GM20431 (cell line): ENCODE results near the gene WWC2.

ENCODE experiments used
- in situ Hi-C: fragments of 300-500 bp; cut with MseI, MboI; formaldehyde crosslinking; loops from one replicate; pipeline ENCODE4 v1.15.0; 2020; ENCODE audit warnings: low sequenced_read_pairs; ENCODE audit not compliant: unreplicated experiment

The WWC2 gene

DNA sequence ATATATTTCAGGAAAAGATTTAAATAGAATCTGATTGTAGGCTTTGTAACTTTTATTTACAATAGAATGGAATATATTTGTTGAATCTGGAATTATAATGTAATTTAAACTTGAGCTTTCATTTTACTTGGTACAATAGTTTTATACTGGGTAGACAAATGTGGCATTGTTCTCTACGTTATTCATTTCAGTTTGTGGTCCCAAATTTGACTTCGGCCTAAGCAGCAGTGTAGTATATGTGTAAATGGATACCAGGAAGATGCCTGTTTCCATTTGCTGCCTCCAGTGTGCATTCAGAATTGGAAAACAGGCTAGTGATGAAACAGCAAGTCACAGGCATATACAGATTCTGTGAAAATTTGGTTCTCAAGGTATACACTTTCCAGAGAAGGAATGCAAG lies 143.2 kb downstream of the WWC2 start:
- in situ Hi-C loops = no loop called here

- in situ Hi-C loops = no loop called here
These were observed 145.0 kb downstream of the WWC2 start for GRCh38 chr4:183244019-183244418.

DNA sequence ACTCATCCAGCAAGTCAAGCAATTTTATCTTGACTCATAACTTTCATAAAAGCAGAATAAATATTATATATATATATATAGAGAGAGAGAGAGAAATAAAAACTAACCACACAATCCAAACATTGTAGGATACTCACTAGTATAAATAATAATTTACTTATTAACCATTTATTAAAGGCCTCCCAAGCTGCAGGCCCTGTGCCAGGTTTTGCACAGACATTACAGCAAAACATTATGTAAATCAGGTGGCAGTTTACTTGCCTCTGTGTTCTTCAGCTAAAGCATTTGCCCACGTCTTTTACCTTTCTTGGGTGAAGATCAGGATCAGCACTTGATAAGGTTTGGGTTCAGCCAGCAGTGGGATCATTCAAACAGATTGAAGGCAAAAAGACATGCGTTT lies 145.4 kb downstream of the WWC2 start:
- in situ Hi-C loops = no loop called here

DNA sequence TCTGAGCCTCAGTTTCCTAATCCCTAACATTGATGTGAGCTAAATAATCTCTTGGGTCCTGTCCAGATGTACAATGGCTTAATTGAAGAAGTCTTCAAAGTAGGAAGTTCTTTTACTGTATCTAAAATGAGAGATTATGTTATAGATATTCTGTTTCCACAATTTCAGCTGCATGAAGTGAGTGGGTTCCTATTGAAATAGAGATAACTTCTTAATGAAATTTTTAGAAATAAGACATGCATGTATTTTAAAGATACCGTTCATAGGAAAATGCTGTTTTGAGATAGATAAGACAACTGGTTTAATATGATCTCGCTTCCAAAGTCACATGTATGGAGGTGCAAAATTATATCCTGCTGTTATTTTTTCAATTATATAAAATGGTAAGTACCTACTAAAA lies 149.1 kb downstream of the WWC2 start:
- in situ Hi-C loops = no loop called here

DNA sequence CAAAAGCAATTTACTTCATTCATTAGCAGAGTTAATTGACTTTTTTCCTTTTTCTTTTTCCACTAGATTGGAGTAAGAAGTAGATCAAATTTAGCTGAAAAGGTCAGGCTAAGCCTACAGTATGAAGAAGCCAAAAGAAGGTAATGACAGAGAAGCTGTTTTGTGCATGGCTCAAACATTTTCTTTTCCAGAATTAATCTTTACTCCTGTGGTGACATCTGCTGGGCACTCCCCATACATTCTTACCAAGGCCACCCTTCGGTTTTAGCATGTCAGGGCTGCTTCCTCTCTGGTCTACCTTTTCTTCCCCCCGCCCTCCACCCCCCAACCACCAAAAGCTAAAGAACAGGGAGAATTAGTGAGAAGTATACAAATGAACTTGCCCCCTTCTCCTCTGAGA lies 150.8 kb downstream of the WWC2 start:
- in situ Hi-C loops = loop anchor here (10.0 kb wide), 2 partner anchors 175 to 315 kb away; no protein-coding TSS in a partner anchor

DNA sequence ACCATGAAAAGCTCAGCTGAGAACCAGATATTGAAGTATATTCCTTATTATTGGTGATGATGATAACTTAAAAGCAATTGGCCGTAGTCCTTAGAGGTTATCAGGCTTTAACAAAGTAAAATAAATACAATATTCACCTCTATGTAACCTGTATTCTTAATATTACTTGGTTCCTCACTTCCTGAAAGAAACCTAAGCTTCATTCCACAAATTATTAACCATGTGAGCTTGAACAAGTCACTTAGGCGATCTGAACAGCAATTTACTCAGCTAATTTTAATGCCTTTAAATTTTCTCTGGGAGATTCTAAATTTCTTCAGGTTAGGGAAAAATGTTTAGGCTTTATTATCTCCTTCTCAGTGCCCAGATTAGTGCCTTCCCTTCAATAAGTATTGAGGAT lies 151.8 kb downstream of the WWC2 start:
- in situ Hi-C loops = loop anchor here (10.0 kb wide), 2 partner anchors 176 to 316 kb away; no protein-coding TSS in a partner anchor

DNA sequence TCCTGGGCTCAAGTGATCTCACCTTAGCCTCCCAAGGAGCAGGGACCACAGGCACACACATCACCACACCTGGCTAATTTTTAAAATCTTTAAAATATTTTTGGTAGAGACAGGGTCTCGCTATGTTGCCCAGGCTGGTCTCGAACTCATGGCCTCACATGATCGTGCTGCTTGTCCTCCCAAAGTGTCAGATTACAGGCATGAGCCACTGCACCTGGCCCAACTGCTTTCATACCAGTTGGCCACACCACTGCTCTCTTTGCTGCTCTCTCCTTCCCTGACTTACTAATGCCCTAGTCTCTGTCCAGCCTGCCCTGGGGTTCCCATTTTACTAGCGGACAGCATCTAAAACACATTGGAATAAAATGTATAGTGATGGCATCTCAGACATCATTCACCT lies 153.9 kb downstream of the WWC2 start:
- in situ Hi-C loops = loop anchor here (10.0 kb wide), 2 partner anchors 178 to 318 kb away; no protein-coding TSS in a partner anchor

DNA sequence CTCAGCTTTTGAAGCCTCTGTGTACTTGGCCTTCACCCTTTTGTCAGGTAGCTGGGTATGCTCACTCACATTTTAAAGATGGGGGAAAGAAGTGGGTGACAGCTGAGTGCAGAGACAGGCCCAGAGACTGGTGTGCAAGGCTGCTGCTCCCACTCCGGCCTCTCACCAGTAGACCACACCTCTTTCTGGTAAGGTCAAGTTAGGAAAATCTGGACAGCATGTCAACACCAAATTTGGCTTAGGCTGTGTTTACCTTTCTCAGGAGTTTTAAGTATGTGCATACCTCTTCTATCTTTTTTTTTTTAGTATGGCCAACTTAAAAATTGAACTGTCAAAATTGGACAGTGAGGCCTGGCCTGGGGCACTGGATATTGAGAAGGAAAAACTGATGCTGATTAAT lies 154.4 kb downstream of the WWC2 start:
- in situ Hi-C loops = loop anchor here (10.0 kb wide), 2 partner anchors 179 to 319 kb away; no protein-coding TSS in a partner anchor

DNA sequence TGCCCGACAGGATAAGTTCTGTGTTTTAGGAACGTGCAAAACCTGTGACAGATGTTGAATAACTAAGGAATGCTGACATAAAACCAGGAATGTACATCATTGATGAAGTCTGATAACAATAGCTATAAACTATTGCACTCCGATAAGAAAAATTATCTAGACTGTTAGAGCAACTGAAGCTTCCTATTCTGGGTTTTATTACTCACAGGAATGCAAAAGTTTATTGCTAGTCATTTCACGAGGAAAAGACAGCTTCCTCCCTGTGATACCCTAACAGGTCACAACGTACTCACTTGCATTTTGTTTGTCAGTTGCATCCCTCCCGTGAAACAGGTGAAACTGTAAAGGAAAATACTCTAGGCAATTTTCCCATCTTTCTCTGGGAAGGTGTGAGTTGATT lies 155.1 kb downstream of the WWC2 start:
- in situ Hi-C loops = loop anchor here (10.0 kb wide), 2 partner anchors 179 to 319 kb away; no protein-coding TSS in a partner anchor

DNA sequence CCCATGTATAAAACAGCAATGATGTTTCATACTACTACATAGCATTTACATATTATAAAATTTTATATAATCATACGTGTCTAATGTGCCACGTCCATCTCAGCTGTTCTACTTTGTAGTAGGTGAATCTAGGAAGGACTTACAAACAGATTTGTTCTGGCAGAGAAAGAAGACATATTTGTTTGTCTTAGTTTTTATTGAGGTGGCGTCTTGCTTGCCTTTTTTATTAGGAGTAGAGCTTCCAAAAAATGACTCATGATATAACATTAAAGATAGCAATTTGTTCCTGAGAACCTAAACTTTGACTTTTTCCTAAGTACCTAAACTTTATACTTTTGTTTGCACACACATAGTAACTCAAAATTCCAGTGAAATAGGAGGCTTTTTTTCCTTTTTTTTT lies 156.4 kb downstream of the WWC2 start:
- in situ Hi-C loops = loop anchor here (10.0 kb wide), 2 partner anchors 181 to 321 kb away; no protein-coding TSS in a partner anchor

- in situ Hi-C loops = loop anchor here (10.0 kb wide), 2 partner anchors 182 to 322 kb away; no protein-coding TSS in a partner anchor
These were observed 157.3 kb downstream of the WWC2 start for GRCh38 chr4:183256343-183256742.

DNA sequence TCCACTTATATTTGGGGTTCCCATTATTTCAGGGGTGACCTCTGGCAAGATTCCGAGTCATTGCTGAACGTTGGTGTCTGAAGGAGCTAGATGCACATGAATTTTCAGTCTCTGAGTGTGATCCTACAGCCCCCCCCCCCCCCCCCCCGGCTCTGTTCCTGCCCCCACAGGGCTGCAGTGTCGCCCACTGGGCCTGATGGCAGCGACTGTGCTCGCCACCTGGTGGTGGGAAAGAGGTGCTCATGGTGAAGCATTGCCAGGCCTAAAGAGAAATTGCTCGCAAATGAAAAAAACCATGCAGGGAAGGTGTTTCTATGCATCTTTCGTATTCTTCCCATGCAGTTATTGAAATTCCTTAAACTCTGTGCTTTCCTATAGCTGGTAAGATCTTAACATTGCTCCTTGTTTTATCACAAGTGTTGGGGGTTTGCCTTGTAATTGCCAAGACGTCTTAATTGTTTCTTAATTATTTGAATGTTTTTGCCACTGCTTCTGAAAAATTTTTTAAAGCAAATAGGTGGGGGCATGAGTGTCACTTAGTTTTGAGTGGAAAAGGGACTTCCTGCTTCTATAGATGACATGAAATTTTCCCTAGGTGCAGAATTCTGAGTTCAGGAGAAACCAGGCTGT lies 157.8 kb downstream of the WWC2 start:
- in situ Hi-C loops = loop anchor here (10.0 kb wide), 2 partner anchors 182 to 322 kb away; no protein-coding TSS in a partner anchor

DNA sequence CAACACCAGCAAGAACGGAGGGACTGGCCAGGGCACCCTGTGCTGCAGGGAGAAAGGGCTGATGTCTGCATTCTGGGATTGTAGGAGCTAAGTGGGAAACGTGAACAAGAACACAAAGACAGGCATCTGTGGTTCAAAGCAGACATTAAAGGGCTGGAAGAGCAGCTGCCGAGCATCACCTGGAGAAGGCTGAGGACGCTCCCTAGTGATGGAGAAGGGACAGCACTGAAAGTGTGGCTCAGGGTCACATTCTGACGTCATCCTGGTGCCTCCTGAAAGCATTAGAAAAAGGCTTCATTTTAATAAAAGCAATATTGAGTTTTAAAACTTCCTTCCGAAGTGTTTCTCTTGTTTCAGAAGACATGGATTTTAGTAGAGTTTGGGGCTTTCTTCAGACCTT lies 158.8 kb downstream of the WWC2 start:
- in situ Hi-C loops = loop anchor here (10.0 kb wide), 2 partner anchors 183 to 323 kb away; no protein-coding TSS in a partner anchor

DNA sequence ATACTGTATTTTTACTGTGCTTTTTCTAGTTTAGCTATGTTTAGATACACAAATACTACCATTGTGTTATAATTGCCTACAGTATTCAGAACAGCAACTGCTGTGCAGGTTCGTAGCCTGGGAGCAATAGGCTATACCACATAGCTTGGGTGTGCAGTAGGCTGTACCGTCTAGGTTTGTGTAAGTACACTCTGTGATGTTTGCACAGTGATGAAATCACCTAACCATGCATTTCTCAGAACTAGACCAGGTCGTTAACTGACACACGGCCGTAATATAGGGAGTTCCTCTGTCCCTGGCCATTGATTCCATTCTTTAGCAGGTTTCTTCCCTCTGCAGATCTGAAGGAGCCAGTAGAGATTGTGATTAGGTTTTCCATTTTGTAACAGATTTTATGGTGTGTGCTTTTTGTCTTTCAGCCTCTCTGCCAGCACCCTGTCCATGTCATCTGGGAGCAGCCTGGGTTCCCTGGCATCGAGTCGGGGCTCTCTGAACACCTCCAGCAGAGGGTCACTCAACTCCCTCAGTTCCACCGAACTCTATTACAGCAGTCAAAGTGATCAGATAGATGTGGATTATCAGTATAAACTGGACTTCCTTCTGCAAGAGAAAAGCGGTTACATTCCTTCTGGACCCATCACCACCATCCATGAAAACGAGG lies 161.6 kb downstream of the WWC2 start:
- in situ Hi-C loops = no loop called here

DNA sequence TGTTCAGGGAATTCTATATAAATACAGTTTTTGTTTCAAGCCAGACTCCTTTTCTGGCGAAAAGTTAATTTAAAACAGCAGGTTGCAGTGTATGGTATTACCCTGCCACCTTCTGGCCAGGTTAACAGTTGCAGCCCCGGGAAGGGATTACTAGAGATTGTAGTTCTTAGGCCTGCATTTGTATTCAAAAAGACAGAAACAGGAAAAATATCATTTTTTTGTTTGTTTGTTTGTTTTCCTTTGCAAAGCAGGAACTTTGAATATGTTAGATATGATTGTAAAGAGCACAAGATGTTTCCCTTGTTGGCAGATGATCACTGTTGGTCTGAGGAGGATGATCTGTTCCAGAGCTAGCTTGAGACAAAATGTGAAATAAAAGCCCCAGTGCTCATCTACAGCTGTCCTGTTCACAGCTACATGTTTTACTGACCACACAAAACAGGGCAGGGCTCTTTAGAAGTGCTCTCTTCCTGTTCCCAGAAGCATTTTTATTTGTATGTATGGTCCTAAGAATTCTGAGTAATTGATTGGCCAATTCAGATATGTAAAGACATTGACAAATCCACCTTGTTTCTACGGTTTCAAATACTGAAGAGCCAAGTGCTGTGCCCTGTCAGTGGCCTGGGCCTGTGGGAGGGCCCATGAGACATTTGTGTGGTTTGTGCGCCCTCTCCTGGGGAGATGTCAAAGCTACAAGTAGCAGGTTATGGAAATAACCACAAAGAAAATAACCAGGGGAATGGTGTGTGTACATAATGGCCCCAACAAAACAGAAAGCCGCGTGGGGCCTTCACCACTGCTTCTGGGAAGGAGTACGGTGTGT lies 163.1 kb downstream of the WWC2 start:
- in situ Hi-C loops = no loop called here

DNA sequence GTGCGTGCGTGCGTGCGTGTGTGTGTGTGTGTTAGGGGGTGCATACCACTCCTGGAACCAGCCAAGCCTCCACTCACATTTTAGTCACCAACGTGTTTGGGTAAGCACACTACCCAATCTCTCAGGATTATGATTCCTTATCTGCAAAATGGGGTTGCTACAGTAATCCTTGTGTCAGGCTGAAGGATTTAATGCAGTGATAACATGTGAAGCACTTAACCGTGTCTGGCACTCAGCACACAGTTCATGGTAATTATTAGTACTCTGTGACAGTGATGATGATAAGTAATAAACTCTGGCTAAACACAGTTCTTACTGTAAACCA lies 163.7 kb downstream of the WWC2 start:
- in situ Hi-C loops = no loop called here

- in situ Hi-C loops = no loop called here
These were observed 164.8 kb downstream of the WWC2 start for GRCh38 chr4:183263787-183264386.

- in situ Hi-C loops = no loop called here
These were observed 165.6 kb downstream of the WWC2 start for GRCh38 chr4:183264614-183265013.

DNA sequence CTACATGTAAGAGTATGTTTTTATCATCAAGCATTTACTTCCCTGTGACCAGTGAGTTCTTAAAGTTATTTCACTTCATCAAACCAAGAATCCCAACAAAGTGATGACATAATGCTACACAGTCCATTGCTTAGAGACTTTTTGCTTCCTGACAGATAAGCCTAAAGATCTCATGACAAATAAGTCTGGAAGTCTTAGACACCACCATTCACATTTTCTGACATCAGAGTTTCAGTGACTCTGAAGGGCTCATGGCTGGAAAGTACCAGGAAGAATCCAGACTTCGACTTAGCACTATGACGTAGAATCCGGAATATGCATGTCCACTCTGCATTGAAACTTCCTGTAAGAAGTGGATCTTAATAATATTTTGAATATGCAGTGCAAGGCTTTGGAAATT lies 167.3 kb downstream of the WWC2 start:
- in situ Hi-C loops = no loop called here

- in situ Hi-C loops = no loop called here
These were observed 169.5 kb downstream of the WWC2 start for GRCh38 chr4:183268556-183268955.
